GM23338 (cell line): ENCODE measurements around the gene UBN1. TPM values are rescaled to one million over a fixed set of nuclear protein-coding genes. Genes with fewer than 3 reads are reported as not detected.

Source experiments
- ATAC-seq: fragments of 200-7000 bp; cut with Tn5 transposase; 3 replicates; pipeline ENCODE4 v1.9.1; 2020
- DNase-seq: peaks from one replicate; pipeline ENCODE4 v3.0.0-alpha.2; 2015; ENCODE audit warnings: low spot score
- H2AFZ ChIP-seq: fragments of 200-600 bp; sonication (generic); 2 replicates; pipeline ENCODE4 v1.8.0; 2016; ENCODE audit warnings: antibody characterized with exemption, mild to moderate bottlenecking, moderate library complexity
- H3F3A ChIP-seq: fragments of 200-600 bp; sonication (generic); replicated peaks from 2 replicates; pipeline ENCODE4 v1.8.0; 2017; ENCODE audit warnings: antibody characterized with exemption, mixed run types, low read depth
- H3K27ac ChIP-seq: fragments of 200-600 bp; sonication (generic); 2 replicates; pipeline ENCODE4 v1.6.1; 2016; ENCODE audit warnings: low read depth
- H3K27me3 ChIP-seq: fragments of 200-600 bp; sonication (generic); 2 replicates; pipeline ENCODE4 v1.8.0; 2016; ENCODE audit warnings: mild to moderate bottlenecking, mixed run types, moderate library complexity; ENCODE audit not compliant: insufficient read depth
- H3K36me3 ChIP-seq: fragments of 200-600 bp; sonication (generic); 2 replicates; pipeline ENCODE4 v1.8.0; 2016; ENCODE audit warnings: mild to moderate bottlenecking; ENCODE audit not compliant: insufficient read depth
- H3K4me1 ChIP-seq: fragments of 200-600 bp; sonication (generic); 2 replicates; pipeline ENCODE4 v1.8.0; 2016; ENCODE audit warnings: mild to moderate bottlenecking, moderate library complexity; ENCODE audit not compliant: insufficient read depth
- H3K4me2 ChIP-seq: fragments of 200-600 bp; sonication (generic); 2 replicates; pipeline ENCODE4 v1.7.1; 2017; ENCODE audit warnings: mixed run types
- H3K4me3 ChIP-seq: fragments of 200-600 bp; sonication (generic); 2 replicates; pipeline ENCODE4 v1.6.1; 2016; ENCODE audit warnings: mixed run types
- H3K79me2 ChIP-seq: fragments of 200-600 bp; sonication (generic); replicated peaks from 2 replicates; pipeline ENCODE4 v1.8.0; 2017; ENCODE audit warnings: mild to moderate bottlenecking; ENCODE audit not compliant: insufficient read depth
- H3K9me2 ChIP-seq: fragments of 200-600 bp; sonication (generic); 2 replicates; pipeline ENCODE4 v1.8.0; 2017; ENCODE audit not compliant: insufficient read depth
- H4K20me1 ChIP-seq: fragments of 200-600 bp; sonication (generic); replicated peaks from 2 replicates; pipeline ENCODE4 v1.8.0; 2017; ENCODE audit warnings: mild to moderate bottlenecking; ENCODE audit not compliant: insufficient read depth
- H3K27ac Mint-ChIP-seq: 2 replicates; pipeline ENCODE4 v1.8.0; 2020; ENCODE audit warnings: inconsistent platforms, mild to moderate bottlenecking, moderate library complexity, mixed read lengths
- H3K27me3 Mint-ChIP-seq: 3 replicates; pipeline ENCODE4 v1.8.0; 2022; ENCODE audit warnings: low read depth, mild to moderate bottlenecking, moderate library complexity, mixed read lengths, inconsistent platforms; ENCODE audit not compliant: insufficient read depth, poor library complexity
- H3K36me3 Mint-ChIP-seq: 3 replicates; pipeline ENCODE4 v1.8.0; 2021; ENCODE audit warnings: low read depth, mild to moderate bottlenecking, inconsistent platforms, moderate library complexity, mixed read lengths
- H3K4me1 Mint-ChIP-seq: 3 replicates; pipeline ENCODE4 v1.8.0; 2020; ENCODE audit warnings: mild to moderate bottlenecking, inconsistent platforms, mixed read lengths
- H3K4me3 Mint-ChIP-seq: 3 replicates; pipeline ENCODE4 v1.8.0; 2021; ENCODE audit warnings: moderate library complexity, mild to moderate bottlenecking, inconsistent platforms, mixed read lengths
- H3K9me3 Mint-ChIP-seq: 3 replicates; pipeline ENCODE4 v1.8.0; 2020; ENCODE audit warnings: moderate library complexity, mild to moderate bottlenecking, inconsistent platforms, mixed read lengths
- CREB1 ChIP-seq: fragments of 250-450 bp; sonication (Bioruptor Pico); IDR thresholded peaks from 2 replicates; pipeline ENCODE4 v1.5.0; 2020; ENCODE audit warnings: low read depth, mild to moderate bottlenecking, moderate library complexity
- CTCF ChIP-seq, 2 experiments: fragments of 200-600 bp in 1 of 2; sonication (generic) in 1 of 2; conservative IDR thresholded peaks; 2 replicates each; pipeline versions ENCODE4 v1.5.1 to v1.6.1; 2016 to 2017; ENCODE audit warnings: antibody characterized with exemption in 2 of 2, low read depth in 2 of 2, mild to moderate bottlenecking in 2 of 2, moderate library complexity in 1 of 2
- ETS1 ChIP-seq: IDR thresholded peaks from 2 replicates; pipeline ENCODE4 v1.6.1; 2016; ENCODE audit warnings: antibody characterized with exemption
- EZH2 ChIP-seq: fragments of 200-600 bp; sonication (generic); IDR thresholded peaks from one replicate; pipeline ENCODE4 v1.8.0; 2017; ENCODE audit warnings: antibody characterized with exemption, mild to moderate bottlenecking, low read depth; ENCODE audit not compliant: unreplicated experiment
- EZH2phosphoT487 ChIP-seq: fragments of 200-600 bp; sonication (generic); IDR thresholded peaks from one replicate; pipeline ENCODE4 v1.8.1; 2018; ENCODE audit warnings: antibody characterized with exemption; ENCODE audit not compliant: unreplicated experiment
- JUNB ChIP-seq: IDR thresholded peaks from one replicate; pipeline ENCODE4 v1.6.1; 2016; ENCODE audit warnings: antibody characterized with exemption; ENCODE audit not compliant: unreplicated experiment
- NANOG ChIP-seq: IDR thresholded peaks from 2 replicates; pipeline ENCODE4 v1.6.1; 2016; ENCODE audit warnings: antibody characterized with exemption, borderline replicate concordance
- POLR2AphosphoS5 ChIP-seq: IDR thresholded peaks from 2 replicates; pipeline ENCODE4 v1.6.1; 2016; ENCODE audit warnings: antibody characterized with exemption, low read depth
- REST ChIP-seq: IDR thresholded peaks from one replicate; pipeline ENCODE4 v1.6.1; 2018; ENCODE audit warnings: antibody characterized with exemption; ENCODE audit not compliant: unreplicated experiment
- STAT1 ChIP-seq: IDR thresholded peaks from one replicate; pipeline ENCODE4 v1.6.1; 2016; ENCODE audit warnings: antibody characterized with exemption; ENCODE audit not compliant: unreplicated experiment
- ZNF114 ChIP-seq: fragments of 250-450 bp; sonication (Bioruptor Pico); IDR thresholded peaks from 2 replicates; pipeline ENCODE4 v1.5.0; 2020; ENCODE audit warnings: mild to moderate bottlenecking, moderate library complexity
- ZNF331 ChIP-seq: fragments of 250-450 bp; sonication (Bioruptor Pico); IDR thresholded peaks from 2 replicates; pipeline ENCODE4 v1.5.0; 2020; ENCODE audit warnings: low read depth, mild to moderate bottlenecking, moderate library complexity
- ZNF462 ChIP-seq: fragments of 250-450 bp; sonication (Bioruptor Pico); IDR thresholded peaks from 2 replicates; pipeline ENCODE4 v1.5.0; 2020; ENCODE audit warnings: mild to moderate bottlenecking, moderate library complexity
- polyA plus RNA-seq: library from polyadenylated mRNA; unstranded; fragments of >200 nt; fragmentation: Nextera tagmentation; extraction: Ambion mirVana; gene quantifications from 2 replicates; pipeline ENCODE4 v1.2.1, GENCODE V29; 2016
- total RNA-seq: library from RNA; depleted of rRNA; stranded (reverse); fragments of >200 nt; shearing (Covaris generic); gene quantifications from 2 replicates; pipeline ENCODE4 v1.2.3, GENCODE V29; 2014

Gene UBN1
- total and polyA plus RNA-seq, 2 experiments from 2014 or later, result 18.3 to 46.8 TPM

GRCh38 chr16:4852221-4852872 is 5.1 kb downstream of the UBN1 start:
- Histone ChIP-seq H3K27me3 (no peaks in the 10 kb centered on the region), H3F3A (peaks cover 4% of the 10 kb centered on the region), H3K79me2 (peaks cover 64% of the 10 kb centered on the region), H3K36me3 (peaks cover 19% of the 10 kb centered on the region), H3K4me2 (no peak overlapping the region), H3K27ac (peak overlapping the region; percentile 59; the same call in 1 of the 2 replicates), H3K9me2 (no peaks in the 10 kb centered on the region), H4K20me1 (peaks cover 30% of the 10 kb centered on the region), H2AFZ (no peak overlapping the region), H3K4me3 (no peak overlapping the region), H3K4me1 (peaks cover 4% of the 10 kb centered on the region; the same call in 1 of the 2 replicates)
- Mint-ChIP-seq H3K27me3 (peaks cover 2% of the 10 kb centered on the region), H3K36me3 (peaks cover 37% of the 10 kb centered on the region), H3K27ac (peak overlapping the region; percentile 83), H3K4me1 (peaks cover 22% of the 10 kb centered on the region; the same call in 2 of the 3 replicates), H3K9me3 (no peaks in the 10 kb centered on the region), H3K4me3 (no peak overlapping the region)
- no peak for DNase-seq
- TF ChIP-seq STAT1 (no peak), POLR2AphosphoS5 (no peak), CTCF (conservative IDR thresholded peaks at IDR 0.05; ENCODE audit: low read depth in 2 of 2) (no peak), ZNF331 (CRISPR knock-in tag) (no peak), CREB1 (no peak), JUNB (no peak), EZH2 (no peak), REST (no peak), EZH2phosphoT487 (no peak), ZNF114 (CRISPR knock-in tag) (no peak), NANOG (no peak), ETS1 (no peak), ZNF462 (CRISPR knock-in tag) (no peak)
- ATAC-seq, result no peak
